H7 (cell line): ENCODE measurements around the gene HSPG2. TPM values are rescaled to one million over a fixed set of nuclear protein-coding genes. Genes with fewer than 3 reads are reported as not detected.
"Not testable (repeated sequence)": the region's sequence is repeated elsewhere in the genome, so short reads cannot be mapped to it uniquely, and the experiment has no call there.

Experiments
- DNase-seq: peaks from one replicate; pipeline ENCODE4 v3.0.0; 2012
- H3K27me3 ChIP-seq: 2 replicates; pipeline ENCODE4 v1.6.0; 2011; ENCODE audit warnings: mild to moderate bottlenecking, low read length; ENCODE audit not compliant: control insufficient read depth, insufficient read depth
- H3K36me3 ChIP-seq: replicated peaks from 2 replicates; pipeline ENCODE4 v1.5.1; 2011; ENCODE audit warnings: low read length; ENCODE audit not compliant: control insufficient read depth, insufficient read depth
- H3K4me3 ChIP-seq: 2 replicates; pipeline ENCODE4 v1.5.1; 2011; ENCODE audit warnings: low read depth, mild to moderate bottlenecking, control low read depth, low read length, moderate library complexity; ENCODE audit not compliant: insufficient read depth
- total RNA-seq: library from RNA; depleted of rRNA; stranded (reverse); fragments of >200 nt; shearing (Covaris generic); gene quantifications from 2 replicates; pipeline ENCODE4 v1.2.3, GENCODE V29; 2014

Gene HSPG2
- total RNA-seq, 1 experiment from 2014 or later, result 49.2 TPM

GRCh38 chr1:21931171-21932093 is 5.7 kb downstream of the HSPG2 start:
- no peak overlapping the region for H3K4me3 ChIP-seq

DNA sequence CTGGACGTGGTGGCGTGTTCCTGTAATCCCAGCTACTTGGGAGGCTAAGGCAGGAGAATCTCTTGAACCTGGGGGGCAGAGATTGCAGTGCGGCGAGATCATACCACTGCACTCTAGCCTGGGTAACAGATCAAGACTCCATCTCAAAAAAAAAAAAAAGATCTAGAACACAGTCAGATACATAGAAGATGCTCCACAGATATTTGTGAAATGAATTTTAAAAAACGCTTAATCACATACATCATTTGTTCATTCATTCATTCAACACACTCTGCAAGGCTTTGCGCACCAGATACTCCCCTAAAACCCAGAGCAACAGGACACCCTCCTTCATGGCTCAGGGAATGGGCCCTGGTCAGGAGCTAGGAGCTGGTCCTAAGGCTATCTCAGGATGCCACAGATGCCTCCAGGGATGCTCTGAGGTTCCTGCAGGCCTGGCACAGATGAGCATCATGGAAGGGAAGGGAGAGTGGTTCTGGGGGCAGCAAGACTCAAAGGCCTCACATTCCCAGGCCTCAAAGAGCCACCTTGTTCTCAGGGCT is 6.4 kb downstream of the HSPG2 start:
- H3K4me3 ChIP-seq, result no peak overlapping the region
- no peak for DNase-seq
- H3K27me3 ChIP-seq, result no peaks in the 10 kb centered on the region
- no peaks in the 10 kb centered on the region; the same call in 1 of the 2 replicates for H3K36me3 ChIP-seq

More at GRCh38 chr1:21931171-21932093, 5.7 kb downstream of the HSPG2 start:
- peak; percentile 52 for DNase-seq
- Histone ChIP-seq H3K27me3 (no peaks in the 10 kb centered on the region), H3K36me3 (no peaks in the 10 kb centered on the region; the same call in 1 of the 2 replicates)

DNA sequence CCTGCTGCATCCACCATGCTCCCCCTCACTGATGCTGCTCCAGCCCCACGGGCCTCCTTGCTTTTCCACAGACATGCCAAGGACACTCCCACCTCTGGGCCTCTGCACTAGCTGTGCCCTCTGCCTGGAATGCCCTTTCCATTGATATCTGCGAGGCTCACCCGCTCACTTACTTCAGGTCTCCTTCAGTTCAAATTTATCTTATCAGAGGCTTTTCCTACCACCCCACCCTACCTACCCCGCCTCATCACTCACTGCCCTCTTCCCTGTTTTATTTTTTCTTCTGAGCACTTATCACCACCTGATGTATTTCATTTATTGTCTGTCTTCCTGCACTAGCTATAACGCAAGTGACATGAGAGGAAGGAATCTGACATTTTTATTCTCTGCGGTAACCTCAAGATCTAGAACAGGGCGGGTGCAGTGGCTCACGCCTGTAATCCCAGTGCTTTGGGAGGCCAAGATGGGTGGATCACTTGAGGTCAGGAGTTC is 7.0 kb downstream of the HSPG2 start:
- Histone ChIP-seq H3K4me3 (no peak overlapping the region), H3K36me3 (peaks cover 1% of the 10 kb centered on the region; the same call in 1 of the 2 replicates), H3K27me3 (no peaks in the 10 kb centered on the region)
- DNase-seq, result no peak

DNA sequence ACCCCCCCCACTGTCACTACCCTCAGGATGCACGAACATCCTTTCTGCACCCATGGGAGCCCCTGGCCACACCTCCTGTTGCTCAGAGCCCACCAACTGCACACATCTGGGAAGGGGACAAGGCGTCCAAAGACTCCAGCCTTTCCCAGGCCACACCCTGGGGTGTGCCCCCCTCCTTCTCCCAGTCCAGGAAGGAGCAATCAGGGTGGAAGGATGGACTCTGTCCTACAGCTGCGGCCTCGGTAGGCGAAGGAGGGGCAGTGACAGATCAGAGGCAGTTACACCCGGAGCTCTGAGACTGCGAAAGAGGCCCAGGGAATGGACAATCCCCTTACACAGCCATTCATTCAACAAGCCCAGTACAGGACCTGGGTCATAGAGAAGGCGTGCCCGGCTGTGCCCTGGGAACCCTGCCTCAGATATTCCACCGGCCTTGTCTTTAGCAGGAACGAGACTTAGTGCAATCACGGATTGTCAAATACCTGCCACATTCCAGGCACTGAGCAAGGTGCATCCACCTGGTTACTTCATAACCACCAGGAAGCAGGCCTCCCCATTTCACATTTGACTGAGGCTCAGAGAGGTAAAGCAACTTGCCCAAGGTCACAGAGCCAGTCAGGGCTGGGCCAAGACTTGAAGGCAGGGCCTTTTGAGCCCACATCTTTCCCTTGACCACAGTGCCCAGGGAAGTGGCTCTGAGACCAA is 9.4 kb downstream of the HSPG2 start:
- Histone ChIP-seq H3K4me3 (no peak overlapping the region), H3K27me3 (no peaks in the 10 kb centered on the region), H3K36me3 (peaks cover 1% of the 10 kb centered on the region; the same call in 1 of the 2 replicates)
- DNase-seq, result no peak

DNA sequence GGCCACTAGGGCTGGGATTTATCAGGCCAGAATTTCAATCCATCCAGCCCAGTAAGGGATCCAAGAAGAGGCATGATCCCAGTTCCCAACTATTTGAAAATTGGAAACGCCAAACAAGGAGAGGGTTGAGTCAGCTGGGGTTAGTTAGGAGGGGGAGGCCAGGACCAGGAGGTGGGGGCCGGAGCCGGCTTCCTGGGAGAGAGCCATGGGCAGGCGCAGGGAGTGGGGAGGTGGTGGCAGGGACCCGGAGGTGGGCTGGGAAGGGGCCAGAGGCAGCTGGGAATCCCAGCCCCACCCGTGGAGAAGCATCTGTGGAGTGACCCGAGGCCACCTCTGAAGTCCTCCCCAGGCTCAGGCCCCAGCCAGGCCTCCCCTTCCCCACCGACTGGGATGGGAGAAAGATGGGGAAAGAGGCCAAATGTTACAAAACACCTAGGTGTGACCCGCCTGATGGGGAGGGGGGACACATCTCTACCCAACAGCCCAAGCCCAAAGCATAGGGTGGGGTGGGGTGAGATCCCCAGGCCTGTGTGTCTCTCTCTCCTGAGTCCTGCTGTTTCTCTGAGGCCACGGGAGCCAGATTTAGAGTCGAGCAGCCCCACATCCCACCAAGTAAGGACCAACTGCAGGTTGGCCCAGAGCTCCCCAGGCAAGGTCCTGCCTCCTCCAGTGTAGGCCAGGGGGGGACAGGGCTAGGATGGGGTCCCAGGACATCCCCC is 10.1 kb downstream of the HSPG2 start:
- peaks cover 1% of the 10 kb centered on the region; the same call in 1 of the 2 replicates for H3K36me3 ChIP-seq

DNA sequence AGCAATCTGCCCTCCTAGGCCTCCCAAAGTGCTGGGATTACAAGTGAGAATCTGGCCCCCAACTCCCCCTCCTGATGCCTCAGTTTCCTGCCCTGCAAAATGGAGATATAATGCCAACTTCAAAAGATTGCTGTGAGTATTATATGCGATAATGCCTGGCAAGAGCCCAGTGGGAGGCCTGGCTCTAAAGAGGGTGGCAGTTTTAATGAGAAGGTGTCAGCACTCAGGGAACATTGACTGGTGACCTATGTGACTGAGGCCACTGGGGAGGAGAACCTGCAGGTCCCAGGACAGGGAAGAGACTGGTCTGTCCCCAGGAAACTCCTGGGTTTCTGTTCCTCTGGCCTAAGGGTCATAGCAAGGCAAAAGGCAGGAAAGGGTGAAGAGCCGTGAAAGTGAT is 11.0 kb downstream of the HSPG2 start:
- no peak for DNase-seq
- Histone ChIP-seq H3K27me3 (no peaks in the 10 kb centered on the region), H3K36me3 (peaks cover 1% of the 10 kb centered on the region; the same call in 1 of the 2 replicates)

More for the DNA sequence above, 10.1 kb downstream of the HSPG2 start:
- Histone ChIP-seq H3K27me3 (no peaks in the 10 kb centered on the region), H3K4me3 (no peak overlapping the region)
- peak; percentile 57 for DNase-seq

DNA sequence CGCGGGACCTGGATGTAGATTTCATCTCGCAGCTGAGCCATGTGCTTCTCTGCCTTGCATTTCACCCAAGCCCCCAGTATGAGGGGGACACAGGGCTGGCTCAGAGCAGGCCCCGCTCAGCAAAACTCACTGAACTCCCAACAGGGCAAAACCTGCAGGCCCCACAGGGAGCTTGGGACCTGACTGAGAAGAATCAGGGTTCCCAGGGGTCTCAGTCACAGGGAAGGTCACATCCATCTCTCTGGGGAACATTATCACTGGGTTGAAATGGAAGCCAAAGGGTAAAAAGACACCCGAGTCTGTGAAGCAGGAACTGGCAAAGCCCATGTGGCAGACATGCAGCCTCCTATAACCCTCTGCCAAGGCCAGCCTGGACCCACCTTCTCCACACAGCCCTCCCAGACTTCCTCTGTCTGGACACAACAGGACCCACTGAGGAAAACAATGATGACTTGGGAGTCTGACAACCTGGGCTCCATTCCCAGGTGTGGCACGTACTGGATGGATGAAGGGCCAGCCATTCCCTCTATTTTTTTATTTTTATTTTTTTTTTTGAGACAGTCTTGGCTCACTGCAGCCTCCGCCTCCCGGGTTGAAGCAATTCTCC is 11.7 kb downstream of the HSPG2 start:
- DNase-seq, result no peak
- Histone ChIP-seq H3K36me3 (peaks cover 1% of the 10 kb centered on the region; the same call in 1 of the 2 replicates), H3K4me3 (no peak overlapping the region), H3K27me3 (no peaks in the 10 kb centered on the region)

More for the DNA sequence above, 11.0 kb downstream of the HSPG2 start:
- no peak overlapping the region for H3K4me3 ChIP-seq

DNA sequence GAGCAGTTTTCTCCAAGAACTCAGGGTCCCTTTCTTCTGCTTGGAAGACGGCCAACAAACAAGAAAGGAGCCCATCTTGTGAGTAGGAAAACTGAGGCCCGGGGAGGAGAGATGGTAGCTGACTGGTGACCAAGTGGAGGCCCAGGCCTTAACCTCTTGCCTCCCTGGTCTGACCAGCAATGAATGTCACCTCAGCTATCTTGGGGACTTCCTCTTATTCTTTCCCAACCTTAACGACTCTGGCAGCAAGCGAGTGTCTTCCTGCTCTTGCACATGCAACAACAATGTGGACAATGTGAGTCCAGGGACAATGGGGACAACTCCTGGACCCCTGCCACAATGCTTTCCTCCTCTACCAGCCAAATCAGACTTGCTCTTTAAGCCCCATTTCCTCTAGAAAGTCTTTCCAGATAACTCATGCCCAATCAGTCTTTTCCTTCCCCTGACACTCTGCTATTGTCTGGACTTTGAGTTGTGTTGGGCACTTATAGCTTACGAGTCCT is 12.6 kb downstream of the HSPG2 start:
- H3K36me3 ChIP-seq, result peaks cover 1% of the 10 kb centered on the region; the same call in 1 of the 2 replicates
- H3K27me3 ChIP-seq, result no peaks in the 10 kb centered on the region
- no peak for DNase-seq
- no peak overlapping the region for H3K4me3 ChIP-seq

GRCh38 chr1:21922090-21923013 is 14.8 kb downstream of the HSPG2 start:
- Histone ChIP-seq H3K4me3 (no peak overlapping the region), H3K36me3 (peaks cover 1% of the 10 kb centered on the region; the same call in 1 of the 2 replicates), H3K27me3 (no peaks in the 10 kb centered on the region)
- peak; percentile 96 for DNase-seq

DNA sequence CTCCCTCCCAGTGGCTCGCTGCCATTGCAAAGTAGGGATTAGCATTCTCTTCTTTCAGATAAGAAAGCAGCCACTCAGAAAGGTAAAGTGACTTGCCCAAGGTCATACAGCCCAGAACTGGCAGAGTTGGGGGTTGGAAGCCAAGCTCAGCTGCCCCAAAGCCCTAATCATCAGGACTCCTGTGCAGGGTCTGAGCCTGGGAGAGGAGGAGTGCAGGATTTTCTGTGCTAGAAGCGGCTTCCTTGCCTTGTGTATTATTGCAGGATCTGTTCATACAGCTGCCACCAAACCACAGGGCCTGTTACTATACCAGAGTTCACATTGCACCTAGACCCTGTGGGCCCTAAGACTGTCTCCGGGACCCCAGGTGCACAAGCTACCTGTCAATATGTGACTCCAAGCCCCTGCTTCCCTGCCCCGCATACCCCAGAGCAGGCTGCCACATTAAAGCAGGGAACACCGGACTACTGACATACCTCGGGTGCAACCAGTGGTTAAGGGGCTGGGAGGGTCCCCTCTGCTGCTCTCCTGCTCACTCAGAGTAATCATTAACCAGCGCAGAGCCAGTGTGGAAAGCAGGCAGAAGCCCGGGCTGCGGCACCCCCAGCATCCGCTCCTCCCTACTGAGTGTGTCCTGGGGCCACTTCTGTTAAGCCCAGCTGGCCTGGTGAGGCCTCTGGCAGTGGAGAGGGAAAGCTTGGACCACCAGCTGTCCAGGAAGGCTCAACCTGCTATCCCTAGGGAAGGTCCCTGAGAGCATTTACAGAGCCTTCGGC is 15.8 kb downstream of the HSPG2 start:
- Histone ChIP-seq H3K4me3 (no peak overlapping the region), H3K27me3 (no peaks in the 10 kb centered on the region), H3K36me3 (peaks cover 1% of the 10 kb centered on the region; the same call in 1 of the 2 replicates)
- DNase-seq, result peak; percentile 52

GRCh38 chr1:21919520-21919919 is 17.6 kb downstream of the HSPG2 start:
- Histone ChIP-seq H3K27me3 (no peaks in the 10 kb centered on the region), H3K4me3 (no peak overlapping the region), H3K36me3 (0 out of 2 replicates have a peak, but pooled peaks cover 1% of the 10 kb centered on the region)
- DNase-seq, result no peak

DNA sequence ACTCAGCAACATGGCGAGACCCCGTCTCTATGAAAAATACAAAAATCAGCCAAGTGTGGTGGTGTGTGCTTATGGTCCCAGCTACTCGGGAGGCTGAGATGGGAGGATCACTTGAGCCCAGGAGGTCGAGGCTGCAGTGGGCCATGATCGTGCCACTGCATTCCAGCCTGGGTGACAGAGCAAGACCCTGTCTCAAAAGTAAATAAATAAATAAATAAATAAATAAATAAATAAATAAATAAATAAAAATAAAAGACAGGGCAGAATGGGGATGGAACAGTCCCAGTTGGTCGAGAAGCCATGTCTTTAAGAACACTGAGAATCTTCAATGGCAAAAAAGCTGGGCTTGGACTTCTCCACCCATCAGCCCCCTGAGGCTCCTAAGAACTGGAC is 19.9 kb downstream of the HSPG2 start:
- H3K36me3 ChIP-seq, H3K27me3 ChIP-seq, H3K4me3 ChIP-seq, DNase-seq: not testable (repeated sequence)
